HG03103 (cell line): ENCODE data around the gene ERI3.
A peak's percentile ranks its signal among the peaks of the same experiment; 100 is the strongest.
"Not testable (repeated sequence)": the region's sequence is repeated elsewhere in the genome, so short reads cannot be mapped to it uniquely, and the experiment has no call there.

ENCODE experiments used
- ATAC-seq: cut with Tn5 transposase; IDR thresholded peaks from one replicate; pipeline ENCODE4 v1.9.1; 2021; ENCODE audit warnings: low read depth; ENCODE audit not compliant: unreplicated experiment

The ERI3 gene

DNA sequence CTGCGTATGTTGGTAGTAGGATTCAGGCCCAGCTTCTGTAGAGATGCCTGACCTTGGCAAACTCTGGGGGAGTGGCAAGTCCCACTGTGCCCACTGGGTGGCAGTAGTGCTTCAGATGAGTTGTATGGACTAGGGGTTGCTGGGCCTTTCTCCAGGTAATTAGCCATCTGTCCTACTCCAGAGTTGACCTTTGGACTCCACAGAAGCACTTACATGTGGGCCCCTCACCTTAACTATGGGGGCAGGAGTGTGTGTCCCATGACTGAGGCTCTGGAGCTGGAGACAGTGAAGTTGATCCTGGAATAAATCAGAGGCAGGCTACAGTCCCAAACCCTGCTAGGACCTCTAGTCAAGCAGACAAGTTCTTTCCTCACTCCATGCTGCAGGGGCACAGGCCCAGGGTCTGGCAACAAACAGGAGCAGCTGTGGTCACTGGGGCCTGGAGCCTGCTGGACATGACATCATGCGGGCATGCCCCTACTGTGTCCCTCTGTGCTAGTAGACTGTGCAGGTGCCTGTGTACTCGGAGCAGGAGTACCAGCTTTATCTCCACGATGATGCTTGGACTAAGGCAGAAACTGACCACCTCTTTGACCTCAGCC is 137.1 kb downstream of the ERI3 start:
- no peak for ATAC-seq

DNA sequence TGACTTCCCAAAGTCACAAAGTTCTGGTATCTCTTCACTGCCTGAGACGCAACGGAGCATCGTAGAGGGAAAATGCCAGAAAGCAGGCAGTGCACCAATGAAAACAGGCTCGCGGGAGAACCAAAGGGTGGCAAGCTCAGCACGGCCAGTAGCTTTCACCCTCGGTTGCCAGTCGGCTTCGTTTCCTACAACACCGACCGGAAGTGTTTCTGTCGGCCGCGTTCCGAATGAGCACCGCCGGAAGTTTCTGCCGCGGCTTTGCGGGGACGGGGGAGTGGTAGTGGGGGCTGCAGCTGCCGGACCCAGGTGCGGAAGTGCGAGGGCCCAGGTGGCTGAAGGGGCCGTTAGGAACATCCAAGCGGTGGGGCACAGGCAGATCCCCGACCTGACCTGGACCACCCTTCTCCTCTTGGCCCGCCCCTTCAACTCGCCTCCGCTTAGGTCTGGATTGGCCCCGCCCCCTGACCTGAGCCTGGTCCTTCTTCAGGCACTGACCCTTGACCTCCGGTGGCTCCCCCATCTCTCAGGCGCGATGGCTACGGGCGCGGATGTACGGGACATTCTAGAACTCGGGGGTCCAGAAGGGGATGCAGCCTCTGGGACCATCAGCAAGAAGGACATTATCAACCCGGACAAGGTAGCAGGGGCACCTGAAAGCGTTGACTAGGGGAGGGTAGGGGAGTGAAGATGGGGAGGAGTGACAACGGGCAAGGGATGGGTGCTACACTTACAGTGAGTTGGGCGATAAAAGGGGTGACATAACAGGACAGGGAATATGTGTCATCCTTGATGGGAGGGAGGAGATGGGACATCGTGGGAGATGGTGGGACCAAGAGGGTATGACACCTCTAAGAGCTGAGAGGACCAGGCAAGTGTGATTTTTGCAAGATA is 141.6 kb downstream of the ERI3 start, which contains the start of gene DMAP1:
Gene DMAP1 (plus strand): TSS at position 250 of the 891 bp plus-strand sequence. CDS start 283 bp downstream, at position 533.
- ATAC-seq, result peak; percentile 56

- no peak for ATAC-seq
Measured at GRCh38 chr1:44212355-44213221, 142.5 kb downstream of the ERI3 start.

DNA sequence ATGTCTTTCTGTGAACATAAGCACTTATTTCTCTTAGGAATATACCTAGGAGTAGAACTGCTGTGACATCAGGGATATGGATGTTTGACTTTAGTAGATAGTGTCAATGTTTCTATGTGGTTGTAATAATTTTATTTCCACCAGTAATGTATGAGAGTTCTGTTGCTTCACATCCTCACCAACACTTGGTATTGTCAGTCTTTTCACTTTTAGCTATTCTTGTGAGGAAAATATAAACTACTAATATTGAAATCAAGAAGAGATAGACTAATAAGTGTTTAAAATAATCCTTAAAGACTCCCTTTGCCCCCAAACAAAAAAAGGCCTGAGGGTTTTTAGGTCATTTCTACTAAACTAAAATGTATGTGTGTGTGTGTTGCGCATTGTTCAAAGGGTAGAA is 144.5 kb downstream of the ERI3 start:
- ATAC-seq, result no peak

DNA sequence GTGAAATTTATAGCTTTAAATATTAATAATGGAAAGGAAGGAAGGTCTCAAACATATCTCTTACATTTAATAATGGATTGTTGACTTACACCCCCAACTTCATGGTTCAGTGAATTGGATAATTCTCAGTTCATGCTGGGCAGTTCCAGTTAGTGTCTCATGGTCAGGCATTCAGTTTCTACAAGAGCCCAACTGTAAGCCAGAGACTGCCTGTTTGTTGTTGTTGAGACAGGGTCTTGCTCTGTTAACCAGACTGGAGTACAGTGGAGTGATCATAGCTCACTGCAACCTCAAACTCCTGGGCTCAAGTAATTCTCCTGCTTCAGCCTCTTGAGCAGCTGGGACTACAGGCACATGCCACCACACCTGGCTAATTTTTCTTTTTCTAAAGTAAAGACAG is 146.8 kb downstream of the ERI3 start:
- ATAC-seq, result no peak

DNA sequence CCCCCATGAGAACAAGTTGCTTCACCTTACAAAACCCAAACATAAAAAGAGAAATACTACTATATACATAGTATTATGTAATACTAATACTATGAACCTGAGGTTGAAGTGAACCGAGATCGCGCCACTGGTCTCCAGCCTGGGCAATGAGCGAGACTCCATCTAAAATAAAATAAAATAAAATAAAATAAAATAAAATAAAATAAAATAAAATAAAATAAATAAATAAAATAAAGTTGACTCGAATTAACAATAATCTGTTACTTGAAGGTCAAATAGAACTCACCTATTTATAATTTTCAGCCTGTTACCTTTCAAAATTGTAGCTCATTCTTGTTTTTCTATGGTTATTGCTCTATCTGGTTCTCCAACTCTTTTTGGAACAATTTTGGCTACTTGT is 148.5 kb downstream of the ERI3 start:
- not testable (repeated sequence) for ATAC-seq

DNA sequence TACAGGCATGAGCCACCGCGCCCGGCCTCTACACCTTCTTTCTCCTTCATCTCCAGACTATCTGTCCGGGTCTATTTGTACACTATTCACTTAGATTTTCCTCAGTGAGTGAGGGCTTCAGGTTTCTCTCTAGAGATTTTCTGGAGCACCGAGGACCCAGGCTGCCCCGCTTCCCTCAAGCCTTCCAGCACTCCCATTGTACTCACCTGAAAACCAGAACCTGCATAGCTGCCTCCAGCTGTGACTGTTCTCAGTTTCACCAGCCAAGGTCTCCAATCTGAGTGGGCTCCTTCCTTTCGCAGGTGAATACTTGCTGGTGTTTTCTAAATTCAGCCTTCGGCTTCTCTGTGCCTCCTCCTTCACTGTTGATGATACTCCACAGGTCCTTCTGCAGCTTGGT is 154.7 kb downstream of the ERI3 start:
- ATAC-seq, result no peak

- ATAC-seq, result no peak
Measured at GRCh38 chr1:44174630-44175029, 180.4 kb downstream of the ERI3 start.
